HK-2 (cell line): Measurements from ENCODE around the gene PLA2G4E.

Experiments
- DNase-seq: peaks from one replicate; pipeline ENCODE4 v3.0.0-alpha.2; 2018; ENCODE audit not compliant: unreplicated experiment

Gene PLA2G4E

GRCh38 chr15:41993472-41994170, 27.2 kb downstream of the PLA2G4E start:
- DNase-seq = no peak

GRCh38 chr15:41992803-41993190, 28.0 kb downstream of the PLA2G4E start:
- DNase-seq = no peak

- DNase-seq = no peak
Observed at GRCh38 chr15:41992151-41992802, 28.6 kb downstream of the PLA2G4E start.

GRCh38 chr15:41990691-41991090, 30.2 kb downstream of the PLA2G4E start:
- no peak for DNase-seq

- no peak for DNase-seq
Observed at GRCh38 chr15:41990243-41990605, 30.6 kb downstream of the PLA2G4E start.

GRCh38 chr15:41989573-41990242, 31.1 kb downstream of the PLA2G4E start:
- peak; percentile 81 for DNase-seq

GRCh38 chr15:41988896-41989572, 31.8 kb downstream of the PLA2G4E start:
- no peak for DNase-seq

GRCh38 chr15:41987925-41988275, 32.9 kb downstream of the PLA2G4E start:
- DNase-seq = no peak

- no peak for DNase-seq
Observed at GRCh38 chr15:41987246-41987924, 33.5 kb downstream of the PLA2G4E start.

- no peak for DNase-seq
Observed at GRCh38 chr15:41985236-41986160, 35.3 kb downstream of the PLA2G4E start.

- no peak for DNase-seq
Observed at GRCh38 chr15:41984622-41985021, 36.2 kb downstream of the PLA2G4E start.

- DNase-seq = no peak
Observed at GRCh38 chr15:41983621-41984571, 36.9 kb downstream of the PLA2G4E start.

GRCh38 chr15:41983221-41983620, 37.6 kb downstream of the PLA2G4E start:
- no peak for DNase-seq

GRCh38 chr15:41982133-41982930, 38.5 kb downstream of the PLA2G4E start:
- DNase-seq = no peak

GRCh38 chr15:41981371-41982132, 39.3 kb downstream of the PLA2G4E start:
- DNase-seq = no peak

GRCh38 chr15:41980654-41981323, 40.1 kb downstream of the PLA2G4E start:
- DNase-seq = no peak

- DNase-seq = no peak
Observed at GRCh38 chr15:41979493-41980266, 41.2 kb downstream of the PLA2G4E start.
